HEK293T (cell line): ENCODE results near the gene PBOV1.

Source experiments
- CTCF ChIA-PET: fragments of 350-600 bp; formaldehyde crosslinking; extraction: SDS; loops from one replicate; lab custom pipeline; 2021; ENCODE audit warnings: antibody characterized with exemption, inconsistent platforms; lab: Yijun Ruan, JAX
- POLR2A ChIA-PET: fragments of 350-600 bp; formaldehyde crosslinking; extraction: SDS; loops from one replicate; lab custom pipeline; 2020; ENCODE audit warnings: antibody characterized with exemption, inconsistent platforms; lab: Yijun Ruan, JAX
- DNase-seq: peaks from one replicate; pipeline ENCODE4 v3.0.0; 2012; ENCODE audit warnings: mixed read lengths; ENCODE audit errors: extremely low spot score
- ARNT ChIP-seq: fragments of 450-650 bp; IDR thresholded peaks from 2 replicates; pipeline ENCODE4 v1.6.1; 2017; ENCODE audit warnings: mild to moderate bottlenecking
- BHLHE40 ChIP-seq: fragments of 450-650 bp; IDR thresholded peaks from 2 replicates; pipeline ENCODE4 v1.6.1; 2016; ENCODE audit warnings: mild to moderate bottlenecking, moderate library complexity, borderline replicate concordance
- CTBP1 ChIP-seq: fragments of 450-650 bp; IDR thresholded peaks from 2 replicates; pipeline ENCODE4 v1.6.1; 2016; ENCODE audit warnings: borderline replicate concordance
- ELF4 ChIP-seq: fragments of 450-650 bp; IDR thresholded peaks from 2 replicates; pipeline ENCODE4 v1.6.1; 2017; ENCODE audit warnings: antibody characterized with exemption
- FOXA1 ChIP-seq: fragments of 450-650 bp; IDR thresholded peaks from 2 replicates; pipeline ENCODE4 v1.6.1; 2016; ENCODE audit warnings: mild to moderate bottlenecking
- FOXK2 ChIP-seq: fragments of 450-650 bp; IDR thresholded peaks from 2 replicates; pipeline ENCODE4 v1.6.1; 2016; ENCODE audit warnings: mild to moderate bottlenecking
- FOXM1 ChIP-seq: fragments of 450-650 bp; IDR thresholded peaks from 2 replicates; pipeline ENCODE4 v1.6.1; 2017; ENCODE audit warnings: mild to moderate bottlenecking, borderline replicate concordance
- HDGF ChIP-seq: fragments of 450-650 bp; IDR thresholded peaks from 2 replicates; pipeline ENCODE4 v1.6.1; 2017; ENCODE audit warnings: antibody characterized with exemption, borderline replicate concordance
- L3MBTL2 ChIP-seq: fragments of 450-650 bp; conservative IDR thresholded peaks from 2 replicates; pipeline ENCODE4 v1.6.1; 2016; ENCODE audit warnings: mild to moderate bottlenecking
- LEF1 ChIP-seq: fragments of 450-650 bp; IDR thresholded peaks from 2 replicates; pipeline ENCODE4 v1.6.1; 2017; ENCODE audit warnings: mild to moderate bottlenecking, borderline replicate concordance
- NFRKB ChIP-seq: fragments of 450-650 bp; IDR thresholded peaks from 2 replicates; pipeline ENCODE4 v1.6.1; 2016; ENCODE audit warnings: mild to moderate bottlenecking, moderate library complexity
- PKNOX1 ChIP-seq: fragments of 450-650 bp; IDR thresholded peaks from 2 replicates; pipeline ENCODE4 v1.6.1; 2016
- SP1 ChIP-seq: fragments of 450-650 bp; IDR thresholded peaks from 2 replicates; pipeline ENCODE4 v1.6.1; 2017
- SUZ12 ChIP-seq: fragments of 450-650 bp; IDR thresholded peaks from 2 replicates; pipeline ENCODE4 v1.6.1; 2016; ENCODE audit warnings: mild to moderate bottlenecking
- TARDBP ChIP-seq: fragments of 450-650 bp; IDR thresholded peaks from 2 replicates; pipeline ENCODE4 v1.6.1; 2016
- ZNF384 ChIP-seq: fragments of 450-650 bp; IDR thresholded peaks from 2 replicates; pipeline ENCODE4 v1.6.1; 2016

PBOV1 gene

GRCh38 chr6:138229072-138229471, 10.8 kb upstream of the PBOV1 start:
- TF ChIP-seq BHLHE40 = no peak
- no peak for TF ChIP-seq FOXM1
- TF ChIP-seq SP1 = no peak
- no peak for TF ChIP-seq HDGF
- TF ChIP-seq CTBP1 = no peak
- TF ChIP-seq TARDBP = no peak
- TF ChIP-seq PKNOX1 = no peak
- no peak for TF ChIP-seq LEF1
- no peak for TF ChIP-seq ELF4
- TF ChIP-seq SUZ12 = no peak
- no peak for TF ChIP-seq FOXA1
- no peak for TF ChIP-seq L3MBTL2
- ChIA-PET CTCF (no interaction called here), POLR2A (no interaction called here)
- DNase-seq = no peak

GRCh38 chr6:138227316-138227781, 9.1 kb upstream of the PBOV1 start:
- POLR2A ChIA-PET = no interaction called here
- CTCF ChIA-PET = no interaction called here
- no peak for DNase-seq
- TF ChIP-seq LEF1 = no peak
- no peak for TF ChIP-seq FOXM1
- TF ChIP-seq TARDBP = no peak
- no peak for TF ChIP-seq CTBP1
- TF ChIP-seq SP1 = no peak
- TF ChIP-seq SUZ12 = no peak

- no peak for DNase-seq
- TF ChIP-seq TARDBP (no peak), SP1 (no peak), ELF4 (no peak), ARNT (no peak), FOXK2 (no peak), FOXM1 (no peak), CTBP1 (no peak), HDGF (no peak), BHLHE40 (no peak), L3MBTL2 (no peak), LEF1 (no peak), SUZ12 (no peak)
- ChIA-PET POLR2A (no interaction called here), CTCF (interaction anchor here (0.8 kb wide), 1 partner anchor 34 kb away, joined by 3 read pairs; no protein-coding TSS in a partner anchor)
Measured at GRCh38 chr6:138226700-138227315, 8.5 kb upstream of the PBOV1 start.

- CTCF ChIA-PET = interaction anchor here (0.8 kb wide), 1 partner anchor 33 kb away, joined by 3 read pairs; no protein-coding TSS in a partner anchor
- TF ChIP-seq NFRKB = no peak
- TF ChIP-seq SUZ12 = no peak
- TF ChIP-seq CTBP1 = no peak
- TF ChIP-seq SP1 = no peak
- TF ChIP-seq ELF4 = no peak
- no peak for TF ChIP-seq L3MBTL2
- TF ChIP-seq FOXK2 = no peak
- no peak for TF ChIP-seq TARDBP
- no peak for TF ChIP-seq ARNT
- no peak for TF ChIP-seq BHLHE40
- TF ChIP-seq LEF1 = no peak
- POLR2A ChIA-PET = no interaction called here
- no peak for DNase-seq
Measured at GRCh38 chr6:138225953-138226352, 7.7 kb upstream of the PBOV1 start.

GRCh38 chr6:138222901-138223546, 4.7 kb upstream of the PBOV1 start:
- TF ChIP-seq BHLHE40 = no peak
- no peak for TF ChIP-seq FOXA1
- TF ChIP-seq L3MBTL2 = no peak
- no peak for TF ChIP-seq LEF1
- POLR2A ChIA-PET = no interaction called here
- no peak for DNase-seq
- CTCF ChIA-PET = interaction anchor here (1.0 kb wide), 1 partner anchor 12 kb away, joined by 3 read pairs; no protein-coding TSS in a partner anchor

- POLR2A ChIA-PET = no interaction called here
- no peak for DNase-seq
- CTCF ChIA-PET = interaction anchor here (0.7 kb wide), 1 partner anchor 62 kb away, joined by 4 read pairs; no protein-coding TSS in a partner anchor
- TF ChIP-seq ELF4 (no peak), CTBP1 (no peak), FOXA1 (no peak), LEF1 (no peak), NFRKB (no peak), BHLHE40 (no peak), L3MBTL2 (no peak), ZNF384 (no peak), FOXK2 (no peak), TARDBP (no peak), SP1 (no peak), ARNT (no peak)
Measured at GRCh38 chr6:138219901-138220300, 1.6 kb upstream of the PBOV1 start.

GRCh38 chr6:138219398-138219797, 1.1 kb upstream of the PBOV1 start:
- CTCF ChIA-PET = no interaction called here
- TF ChIP-seq HDGF (no peak), ELF4 (no peak), FOXK2 (no peak), ARNT (no peak), FOXM1 (no peak), LEF1 (no peak), CTBP1 (no peak), L3MBTL2 (no peak), ZNF384 (no peak), FOXA1 (no peak), PKNOX1 (no peak), NFRKB (no peak), SUZ12 (no peak), TARDBP (no peak)
- DNase-seq = no peak
- POLR2A ChIA-PET = no interaction called here
